HepG2 (cell line): ENCODE data around the gene COBLL1. TPM values are rescaled to one million over a fixed set of nuclear protein-coding genes. Genes with fewer than 3 reads are reported as not detected.

Experiments
- ARID4A ChIP-seq: sonication (generic); formaldehyde crosslinking; IDR thresholded peaks from 2 replicates; pipeline ENCODE4 v1.5.0; 2020; ENCODE audit warnings: mild to moderate bottlenecking, missing genetic modification reagents, borderline replicate concordance
- DPF2 ChIP-seq: sonication (generic); formaldehyde crosslinking; IDR thresholded peaks from 2 replicates; pipeline ENCODE4 v1.4.0; 2020; ENCODE audit warnings: mild to moderate bottlenecking, low read depth, missing genetic modification reagents, borderline replicate concordance
- FOXA1 ChIP-seq, 2 experiments: fragments of 450-650 bp in 1 of 2; sonication (generic) in 1 of 2; formaldehyde crosslinking in 1 of 2; IDR thresholded peaks; 2 replicates each; pipeline versions ENCODE4 v1.4.0 to v1.6.1; 2016 to 2020; ENCODE audit warnings: missing genetic modification reagents in 1 of 2
- FOXJ3 ChIP-seq: sonication (generic); formaldehyde crosslinking; IDR thresholded peaks from 2 replicates; pipeline ENCODE4 v1.4.0; 2020; ENCODE audit warnings: missing genetic modification reagents, mild to moderate bottlenecking, borderline replicate concordance
- KLF6 ChIP-seq: IDR thresholded peaks from 2 replicates; pipeline ENCODE4 v1.8.0; 2016; ENCODE audit warnings: missing biosample characterization, missing genetic modification reagents
- MTF1 ChIP-seq: sonication (generic); formaldehyde crosslinking; IDR thresholded peaks from 2 replicates; pipeline ENCODE4 v1.5.0; 2020; ENCODE audit warnings: missing genetic modification reagents
- NR2F1 ChIP-seq, 2 experiments: fragments of 450-650 bp in 1 of 2; formaldehyde crosslinking in 1 of 2; IDR thresholded peaks; 2 replicates each; pipeline versions ENCODE4 v1.5.0 to v1.6.1; 2016 to 2020; ENCODE audit warnings: mild to moderate bottlenecking in 1 of 2, missing compliant biosample characterization in 1 of 2, missing genetic modification reagents in 1 of 2, moderate library complexity in 1 of 2
- RFXANK ChIP-seq: IDR thresholded peaks from 2 replicates; pipeline ENCODE4 v1.6.1; 2016
- SIN3A ChIP-seq: IDR thresholded peaks from 2 replicates; pipeline ENCODE4 v1.6.1; 2011; ENCODE audit warnings: low read depth, mild to moderate bottlenecking, control low read depth, low read length, borderline replicate concordance
- SOX5 ChIP-seq: IDR thresholded peaks from 2 replicates; pipeline ENCODE4 v1.6.1; 2016; ENCODE audit warnings: borderline replicate concordance
- TCF7 ChIP-seq: sonication (generic); IDR thresholded peaks from 2 replicates; pipeline ENCODE4 v1.6.1; 2016; ENCODE audit warnings: antibody characterized with exemption, low read depth
- ZBTB38 ChIP-seq: sonication (generic); formaldehyde crosslinking; IDR thresholded peaks from 2 replicates; pipeline ENCODE4 v1.5.1; 2020; ENCODE audit warnings: mild to moderate bottlenecking, missing genetic modification reagents
- ZNF383 ChIP-seq: sonication (generic); formaldehyde crosslinking; IDR thresholded peaks from 2 replicates; pipeline ENCODE4 v1.4.0; 2020; ENCODE audit warnings: missing genetic modification reagents, mild to moderate bottlenecking, borderline replicate concordance
- ZNF672 ChIP-seq: sonication (generic); formaldehyde crosslinking; IDR thresholded peaks from 2 replicates; pipeline ENCODE4 v1.8.1; 2022; ENCODE audit warnings: missing genetic modification reagents
- ZNF687 ChIP-seq: sonication (generic); formaldehyde crosslinking; IDR thresholded peaks from 2 replicates; pipeline ENCODE4 v1.5.1; 2020; ENCODE audit warnings: mild to moderate bottlenecking, missing genetic modification reagents, moderate library complexity
- ZNF704 ChIP-seq: sonication (generic); formaldehyde crosslinking; IDR thresholded peaks from 2 replicates; pipeline ENCODE4 v1.8.1; 2023; ENCODE audit warnings: mild to moderate bottlenecking, inconsistent platforms, moderate library complexity, missing genetic modification reagents, borderline replicate concordance
- ZNF775 ChIP-seq: sonication (generic); formaldehyde crosslinking; IDR thresholded peaks from 2 replicates; pipeline ENCODE4 v1.4.0; 2020; ENCODE audit warnings: missing genetic modification reagents, mild to moderate bottlenecking, moderate library complexity, borderline replicate concordance
- polyA plus RNA-seq, 8 experiments: library from polyadenylated mRNA; depleted of rRNA in 3 of 8; stranded (reverse) in 7 of 8; unstranded in 1 of 8; fragments of >200 nt; fragmentation: Illumina TruSeq in 4 of 8; extraction: Trizol in 4 of 8; gene quantifications; 2 replicates each; pipeline versions ENCODE4 v1.2.1 to v1.2.3, GENCODE V29; 2011 to 2016; ENCODE audit warnings: low read depth in 4 of 8, missing spikeins in 1 of 8, mixed read lengths in 1 of 8; ENCODE audit not compliant: insufficient read depth in 1 of 8
- total RNA-seq, 5 experiments: library from RNA; depleted of rRNA; stranded (reverse); fragments of >200 nt; fragmentation: Illumina TruSeq; extraction: Trizol; gene quantifications; 2 replicates each; pipeline ENCODE4 v1.2.3, GENCODE V29; 2016; ENCODE audit warnings: low read depth in 1 of 5
- TF ChIP-seq, protein P1 (sequence below): sonication (generic); formaldehyde crosslinking; IDR thresholded peaks from 2 replicates; pipeline ENCODE4 v1.5.0; 2020; ENCODE audit warnings: missing genetic modification reagents

Gene COBLL1
- total and polyA plus RNA-seq, 2 of the 13 experiments (the other 11 are each of a cell fraction or from before 2014, with no cell fraction given): 32.6 to 86.8 TPM

DNA sequence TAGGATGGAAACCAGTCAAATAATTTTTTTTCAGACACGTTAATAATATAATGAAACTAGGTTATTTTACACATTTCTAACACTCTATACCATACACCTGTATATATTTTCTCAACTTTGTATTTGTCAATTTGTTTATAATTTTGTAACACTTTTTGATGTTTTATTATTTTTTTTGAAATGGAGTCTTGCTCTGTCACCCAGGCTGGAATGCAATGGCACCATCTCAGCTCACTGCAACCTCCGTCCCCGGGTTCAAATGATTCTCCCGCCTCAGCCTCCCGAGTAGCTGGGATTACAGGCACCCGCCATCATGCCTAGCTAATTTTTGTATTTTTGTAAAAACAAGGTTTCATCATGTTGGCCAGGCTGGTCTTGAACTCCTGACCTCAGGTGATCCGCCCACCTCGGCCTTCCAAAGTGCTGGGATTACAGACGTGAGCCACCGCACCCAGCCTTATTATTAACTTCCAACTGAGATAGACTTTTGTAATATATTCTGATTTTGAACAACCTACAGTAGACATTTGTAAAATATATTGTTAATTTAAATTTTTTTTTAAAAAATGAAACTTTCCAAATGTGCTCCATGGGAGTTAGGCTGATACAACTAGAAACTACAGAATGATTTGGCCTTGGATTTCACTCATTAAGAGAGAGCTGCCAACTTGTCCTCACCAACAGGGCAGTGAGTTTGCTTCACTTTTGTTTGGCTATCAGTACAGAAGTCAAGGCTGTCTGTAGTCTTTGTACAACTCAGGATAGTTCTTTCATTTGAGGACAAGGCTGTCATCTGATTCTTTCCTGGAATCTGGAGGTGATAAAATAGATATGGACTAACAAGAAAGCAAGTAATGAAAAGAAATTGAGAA is 33.9 kb upstream of the COBLL1 start (continued):
- peak; percentile 32; the same call in 1 of the 2 replicates for TF ChIP-seq ZNF687 (CRISPR knock-in tag)
- no peak for TF ChIP-seq ZNF672 (CRISPR knock-in tag)
- TF ChIP-seq RFXANK (CRISPR knock-in tag): no peak
- TF ChIP-seq ZNF775 (CRISPR knock-in tag): no peak
- peak; percentile 67; the same call in 1 of the 2 replicates for TF ChIP-seq SOX5 (CRISPR knock-in tag)
- TF ChIP-seq TCF7: peak; percentile 53
- 0 out of 2 replicates have a peak, but pooled peaks have one; percentile 57 for TF ChIP-seq KLF6 (CRISPR knock-in tag)
- TF ChIP-seq NR2F1 (CRISPR knock-in tag; IDR thresholded peaks at IDR 0.05): peak in 1 of 2 experiments; percentile 65; a peak in 2 of 4 replicates
- TF ChIP-seq FOXJ3 (CRISPR knock-in tag): peak; percentile 78; the same call in 1 of the 2 replicates
- TF ChIP-seq ARID4A (CRISPR knock-in tag): no peak
- TF ChIP-seq DPF2 (CRISPR knock-in tag): peak; percentile 70; the same call in 1 of the 2 replicates
- TF ChIP-seq, protein P1, sequence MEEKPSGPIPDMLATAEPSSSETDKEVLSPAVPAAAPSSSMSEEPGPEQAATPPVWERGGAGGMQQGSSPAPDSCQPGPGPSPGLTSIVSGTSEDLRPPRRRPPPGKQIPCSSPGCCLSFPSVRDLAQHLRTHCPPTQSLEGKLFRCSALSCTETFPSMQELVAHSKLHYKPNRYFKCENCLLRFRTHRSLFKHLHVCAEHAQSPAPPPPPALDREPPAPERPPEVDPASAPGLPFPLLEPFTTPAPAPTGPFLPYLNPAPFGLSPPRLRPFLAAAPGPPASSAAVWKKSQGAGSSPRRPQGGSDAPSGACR: 0 out of 2 replicates have a peak, but pooled peaks have one; percentile 18
- TF ChIP-seq ZNF383 (CRISPR knock-in tag): no peak
- 0 out of 2 replicates have a peak, but pooled peaks have one; percentile 26 for TF ChIP-seq ZBTB38 (CRISPR knock-in tag)
- no peak for TF ChIP-seq SIN3A
- no peak for TF ChIP-seq ZNF704 (CRISPR knock-in tag)
- no peak for TF ChIP-seq FOXA1 (IDR thresholded peaks at IDR 0.05)
- peak; percentile 49; the same call in 1 of the 2 replicates for TF ChIP-seq FOXA1 (CRISPR knock-in tag; IDR thresholded peaks at IDR 0.05)
- TF ChIP-seq MTF1: no peak
